Neural cell (in vitro differentiated cells): ENCODE results near the gene ATP2B2. TPM values are rescaled to one million over a fixed set of nuclear protein-coding genes. Genes with fewer than 3 reads are reported as not detected.

Experiments
- H2AFZ ChIP-seq: fragments of 200-600, 300-800 bp; sonication (generic), shearing (Covaris generic); 2 replicates; pipeline ENCODE4 v1.6.0; 2014; ENCODE audit warnings: low read depth, mild to moderate bottlenecking, antibody characterized with exemption, low read length, moderate library complexity
- H3F3A ChIP-seq: fragments of 200-600 bp; shearing (Covaris generic); 2 replicates; pipeline ENCODE4 v1.6.1; 2016; ENCODE audit warnings: mild to moderate bottlenecking, moderate library complexity, mixed read lengths, antibody characterized with exemption, low read length; ENCODE audit not compliant: insufficient read depth, poor library complexity, severe bottlenecking
- H3K27ac ChIP-seq: fragments of 200-600, 300-800 bp; sonication (generic), shearing (Covaris generic); 2 replicates; pipeline ENCODE4 v1.5.1; 2014; ENCODE audit warnings: mild to moderate bottlenecking, low read length, moderate library complexity
- H3K27me3 ChIP-seq: fragments of 300-800, 200-600 bp; sonication (generic), shearing (Covaris generic); 2 replicates; pipeline ENCODE4 v1.6.0; 2014; ENCODE audit warnings: mild to moderate bottlenecking, low read depth, low read length, moderate library complexity; ENCODE audit not compliant: insufficient read depth
- H3K36me3 ChIP-seq: fragments of 300-800, 200-600 bp; sonication (generic), shearing (Covaris generic); 2 replicates; pipeline ENCODE4 v1.5.1; 2014; ENCODE audit warnings: mild to moderate bottlenecking, antibody characterized with exemption, low read length, moderate library complexity; ENCODE audit not compliant: insufficient read depth
- H3K4me2 ChIP-seq: fragments of 300-800, 200-600 bp; sonication (generic), shearing (Covaris generic); 2 replicates; pipeline ENCODE4 v1.6.0; 2014; ENCODE audit warnings: mild to moderate bottlenecking, low read length
- H3K4me3 ChIP-seq: fragments of 300-800, 200-600 bp; sonication (generic), shearing (Covaris generic); 2 replicates; pipeline ENCODE4 v1.5.1; 2014; ENCODE audit warnings: mild to moderate bottlenecking, low read length, moderate library complexity
- H3K79me2 ChIP-seq: fragments of 200-600 bp; shearing (Covaris generic); replicated peaks from 2 replicates; pipeline ENCODE4 v1.6.0; 2014; ENCODE audit warnings: mild to moderate bottlenecking, low read length, moderate library complexity; ENCODE audit not compliant: insufficient read depth
- H3K9ac ChIP-seq: fragments of 300-800, 200-600 bp; sonication (generic), shearing (Covaris generic); 2 replicates; pipeline ENCODE4 v1.6.1; 2016; ENCODE audit warnings: mild to moderate bottlenecking, low read length, mixed read lengths
- H3K9me2 ChIP-seq: fragments of 200-600 bp; shearing (Covaris generic); 2 replicates; pipeline ENCODE4 v1.6.1; 2016; ENCODE audit warnings: mild to moderate bottlenecking, low read length, mixed read lengths; ENCODE audit not compliant: insufficient read depth
- H3K9me3 ChIP-seq: fragments of 200-600, 300-800 bp; sonication (generic), shearing (Covaris generic); 2 replicates; pipeline ENCODE4 v1.6.1; 2016; ENCODE audit warnings: mild to moderate bottlenecking, mixed run types, low read length, moderate library complexity, mixed read lengths
- H4K20me1 ChIP-seq: fragments of 200-600 bp; shearing (Covaris generic); 2 replicates; pipeline ENCODE4 v1.6.1; 2016; ENCODE audit warnings: mild to moderate bottlenecking, mixed run types; ENCODE audit not compliant: insufficient read depth
- CTCF ChIP-seq: fragments of 450-650 bp; IDR thresholded peaks from 2 replicates; pipeline ENCODE4 v1.5.1; 2014; ENCODE audit warnings: antibody characterized with exemption, mild to moderate bottlenecking, moderate library complexity; ENCODE audit not compliant: poor library complexity, severe bottlenecking
- EP300 ChIP-seq: fragments of 450-650 bp; conservative IDR thresholded peaks from 2 replicates; pipeline ENCODE4 v1.6.1; 2014; ENCODE audit warnings: antibody characterized with exemption, mild to moderate bottlenecking, moderate library complexity; ENCODE audit not compliant: poor library complexity, severe bottlenecking
- EZH2 ChIP-seq: fragments of 200-600, 300-800 bp; shearing (Covaris generic), sonication (generic); IDR thresholded peaks from 2 replicates; pipeline ENCODE4 v1.6.1; 2014; ENCODE audit warnings: antibody characterized with exemption, low read length, borderline replicate concordance, mild to moderate bottlenecking; ENCODE audit not compliant: insufficient read depth, poor library complexity, severe bottlenecking
- MXI1 ChIP-seq: fragments of 450-650 bp; conservative IDR thresholded peaks from 2 replicates; pipeline ENCODE4 v1.6.1; 2014; ENCODE audit warnings: antibody characterized with exemption, mild to moderate bottlenecking; ENCODE audit not compliant: poor library complexity, severe bottlenecking
- POLR2AphosphoS5 ChIP-seq: IDR thresholded peaks from 2 replicates; pipeline ENCODE4 v1.6.1; 2012
- RAD21 ChIP-seq: fragments of 450-650 bp; conservative IDR thresholded peaks from 2 replicates; pipeline ENCODE4 v1.6.1; 2014; ENCODE audit warnings: antibody characterized with exemption, mild to moderate bottlenecking, moderate library complexity
- REST ChIP-seq: IDR thresholded peaks from 2 replicates; pipeline ENCODE4 v1.6.1; 2012; ENCODE audit warnings: borderline replicate concordance
- SMC3 ChIP-seq: fragments of 450-650 bp; conservative IDR thresholded peaks from 2 replicates; pipeline ENCODE4 v1.6.1; 2014; ENCODE audit warnings: antibody characterized with exemption, mild to moderate bottlenecking, moderate library complexity; ENCODE audit not compliant: poor library complexity
- TAF1 ChIP-seq: IDR thresholded peaks from 2 replicates; pipeline ENCODE4 v1.6.1; 2012; ENCODE audit warnings: low read depth
- polyA plus RNA-seq: library from polyadenylated mRNA; depleted of rRNA; stranded (reverse); fragments of >200 nt; gene quantifications from 2 replicates; pipeline ENCODE4 v1.2.3, GENCODE V29; 2014

ATP2B2 gene
- polyA plus RNA-seq, 1 donor from 2014 or later, result 8.3 TPM

GRCh38 chr3:10338164-10338470, 167.3 kb downstream of the ATP2B2 start:
- Histone ChIP-seq H3K36me3 (no peaks in the 10 kb centered on the region), H3F3A (no peaks in the 10 kb centered on the region), H3K9me2 (no peaks in the 10 kb centered on the region), H3K9ac (no peak overlapping the region), H3K4me2 (no peak overlapping the region), H2AFZ (no peak overlapping the region), H3K27me3 (no peaks in the 10 kb centered on the region), H3K4me3 (no peak overlapping the region), H4K20me1 (no peaks in the 10 kb centered on the region), H3K27ac (no peak overlapping the region), H3K9me3 (no peaks in the 10 kb centered on the region), H3K79me2 (no peaks in the 10 kb centered on the region)
- TF ChIP-seq TAF1 (no peak), RAD21 (no peak)

GRCh38 chr3:10337323-10338163, 167.8 kb downstream of the ATP2B2 start:
- Histone ChIP-seq H3K27me3 (no peaks in the 10 kb centered on the region), H2AFZ (no peak overlapping the region), H3F3A (no peaks in the 10 kb centered on the region), H3K4me2 (no peak overlapping the region), H3K79me2 (no peaks in the 10 kb centered on the region), H4K20me1 (no peaks in the 10 kb centered on the region), H3K9me2 (no peaks in the 10 kb centered on the region), H3K36me3 (no peaks in the 10 kb centered on the region), H3K9ac (no peak overlapping the region), H3K9me3 (no peaks in the 10 kb centered on the region), H3K4me3 (no peak overlapping the region), H3K27ac (no peak overlapping the region)
- TF ChIP-seq RAD21, result no peak
- no peak for TF ChIP-seq MXI1
- TF ChIP-seq REST, result no peak
- no peak for TF ChIP-seq TAF1
- TF ChIP-seq EZH2, result no peak
- no peak for TF ChIP-seq EP300
- TF ChIP-seq CTCF, result no peak
- TF ChIP-seq SMC3, result no peak
- no peak for TF ChIP-seq POLR2AphosphoS5
